ENCODE results near the gene PRH1.

PRH1 gene

GRCh38 chr12:10838461-10838860 is 45.6 kb downstream of the PRH1 start:
- no peak for DNase-seq (ENCODE audit: low read depth)
